RCC 7860 (cell line): ENCODE data around the gene SEPTIN8.

Experiments
- DNase-seq: peaks from one replicate; pipeline ENCODE4 v3.0.0-alpha.2; 2015; ENCODE audit warnings: low spot score
- FAIRE-seq: peaks from 2 replicates; lab custom pipeline; 2012; peaks lifted over from hg19 to GRCh38; lab: Jason Lieb, UNC

The SEPTIN8 gene

DNA sequence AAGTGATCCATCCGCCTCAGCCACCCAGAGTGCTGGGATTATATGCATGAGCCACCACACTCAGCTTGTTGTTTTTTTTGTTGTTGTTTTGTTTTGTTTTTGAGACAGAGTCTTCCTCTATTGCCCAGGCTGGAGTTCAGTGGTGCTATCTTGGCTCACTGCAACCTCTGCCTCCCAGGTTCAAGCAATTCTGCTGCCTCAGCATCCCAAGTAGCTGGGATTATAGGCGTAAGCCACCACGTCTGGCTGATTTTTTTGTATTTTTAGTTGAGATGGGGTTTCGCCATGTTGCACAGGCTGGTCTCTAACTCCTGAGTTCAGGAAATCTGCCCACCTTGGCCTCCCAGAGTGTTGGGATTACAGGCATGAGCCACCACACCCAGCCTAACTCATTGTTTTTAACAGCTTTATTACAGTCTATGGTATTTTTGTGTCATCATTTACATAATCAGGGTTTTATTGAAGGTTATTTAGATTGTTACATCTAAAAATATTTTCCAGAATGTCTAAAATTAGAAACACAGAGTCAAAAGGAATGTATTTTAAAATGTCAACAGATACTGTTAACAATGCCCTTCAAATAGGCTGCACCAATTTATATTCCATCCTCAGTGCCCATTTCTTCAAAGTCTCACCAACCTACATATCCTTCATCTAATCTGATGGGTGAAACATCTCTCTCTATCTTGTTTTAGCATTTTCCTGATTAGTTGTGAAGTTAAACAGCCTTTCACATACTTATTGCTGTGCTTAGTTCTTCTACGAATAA lies 58.3 kb downstream of the SEPTIN8 start:
- no peak for DNase-seq
- FAIRE-seq: no peak

DNA sequence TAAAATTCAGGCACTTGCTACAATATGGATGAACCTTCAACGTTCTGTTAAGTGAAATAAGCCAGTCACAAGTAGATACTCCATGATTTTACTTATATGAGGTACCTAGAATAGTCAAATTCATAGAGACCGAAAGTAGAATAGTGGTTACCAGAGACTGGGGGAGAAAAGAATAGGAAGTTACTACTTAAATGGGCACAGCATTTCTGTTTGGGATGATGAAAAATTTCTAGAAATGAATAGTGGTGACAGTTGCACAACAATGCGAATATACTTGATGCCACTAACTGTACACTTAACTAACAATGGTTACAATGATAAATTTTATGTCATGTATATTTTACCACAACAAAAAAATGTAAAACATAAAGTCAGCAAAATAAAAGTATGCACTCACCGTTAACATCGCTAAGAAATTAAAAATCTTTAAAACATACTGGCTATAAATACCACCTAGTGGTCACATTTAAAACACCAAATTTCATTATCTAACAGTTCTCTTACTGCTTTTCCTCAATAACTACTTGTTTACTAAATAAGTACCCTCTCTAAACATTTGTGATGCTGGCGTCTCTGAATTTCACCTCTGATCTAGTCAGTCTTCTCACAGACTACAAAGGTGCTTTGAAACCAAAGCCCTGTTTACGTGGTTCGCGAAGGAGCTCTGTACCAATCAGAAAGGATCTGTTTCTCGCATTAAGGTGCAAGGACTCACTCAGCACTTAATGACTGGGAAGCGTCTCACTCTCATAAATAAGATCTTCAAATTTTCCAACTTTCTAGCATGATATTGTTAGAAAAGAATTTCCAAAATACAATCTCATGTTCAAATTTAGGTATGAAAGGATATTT lies 62.4 kb downstream of the SEPTIN8 start:
- DNase-seq (peak; percentile 20), FAIRE-seq (peak; percentile 50)

DNA sequence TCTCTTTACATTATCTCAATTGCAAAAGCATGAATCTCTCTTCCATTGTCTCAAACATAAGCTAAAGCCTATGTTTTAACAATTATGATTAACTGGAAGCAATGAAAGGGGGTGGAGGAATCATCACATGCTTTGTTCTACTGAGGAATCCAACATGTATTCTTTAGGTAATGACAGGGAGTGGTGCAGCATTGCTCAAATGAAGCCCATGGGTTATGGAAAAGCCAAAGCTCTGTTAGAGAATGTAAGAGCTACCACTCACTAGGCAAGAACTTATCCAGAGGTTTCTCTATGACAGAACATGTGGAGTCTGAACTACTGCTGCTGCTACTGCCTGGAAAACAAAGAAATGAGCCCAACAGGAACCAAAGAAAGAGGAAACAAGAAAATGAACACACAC lies 68.4 kb downstream of the SEPTIN8 start:
- FAIRE-seq: no peak
- no peak for DNase-seq

DNA sequence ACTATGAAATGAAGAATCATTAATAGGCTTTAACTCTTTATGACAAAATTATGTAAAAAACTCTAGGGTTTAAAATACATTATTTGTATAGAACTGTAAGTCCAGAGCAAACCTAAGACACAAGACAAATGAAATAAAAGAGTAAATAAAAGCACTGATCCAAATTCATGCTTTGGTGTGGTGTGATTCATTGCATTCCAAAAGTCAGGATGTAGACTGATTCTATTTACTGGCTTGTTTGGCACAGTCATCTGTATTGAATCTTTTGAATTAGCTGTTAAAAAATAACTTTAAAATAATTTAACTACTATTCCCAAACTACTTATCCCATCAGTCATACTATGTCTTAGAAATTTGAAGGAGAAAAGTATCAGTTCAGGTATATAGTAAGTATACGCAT lies 72.2 kb downstream of the SEPTIN8 start:
- DNase-seq (no peak), FAIRE-seq (peak; percentile 69)
